Type B pancreatic cell (in vitro differentiated cells): ENCODE data around the gene HYKK. TPM values are rescaled to one million over a fixed set of nuclear protein-coding genes. Genes with fewer than 3 reads are reported as not detected.
A peak's percentile ranks its signal among the peaks of the same experiment; 100 is the strongest.

Source experiments
- DNase-seq: peaks from one replicate; pipeline ENCODE4 v3.0.0; 2021; ENCODE audit warnings: mixed read lengths; ENCODE audit not compliant: unreplicated experiment; ENCODE audit errors: extremely low spot score
- H3K27ac Mint-ChIP-seq: 2 replicates; pipeline ENCODE4 v1.8.0; 2021; ENCODE audit warnings: mild to moderate bottlenecking, mixed read lengths
- H3K27me3 Mint-ChIP-seq: 2 replicates; pipeline ENCODE4 v1.8.0; 2021; ENCODE audit warnings: mixed read lengths
- H3K36me3 Mint-ChIP-seq: 2 replicates; pipeline ENCODE4 v1.8.0; 2021; ENCODE audit warnings: mixed read lengths
- H3K4me1 Mint-ChIP-seq: one replicate; pipeline ENCODE4 v1.8.0; 2021; ENCODE audit warnings: mixed read lengths; ENCODE audit not compliant: unreplicated experiment
- H3K4me3 Mint-ChIP-seq: 2 replicates; pipeline ENCODE4 v1.8.0; 2021; ENCODE audit warnings: mild to moderate bottlenecking, mixed read lengths
- H3K9me3 Mint-ChIP-seq: 2 replicates; pipeline ENCODE4 v1.8.0; 2021; ENCODE audit warnings: mixed read lengths
- long read RNA-seq: library from polyadenylated mRNA; unstranded; transcript quantifications from one replicate; pipeline ENCODE4 v2.0.0, GENCODE V29; 2020
- total RNA-seq: library from RNA; stranded (reverse); gene quantifications from 2 replicates; pipeline ENCODE4 v1.2.1, GENCODE V29; 2021; ENCODE audit warnings: low replicate concordance
- TF ChIP-seq, protein P1 (sequence below): fragments of 200-600 bp; sonication (generic); conservative IDR thresholded peaks from 2 replicates; pipeline ENCODE4 v1.5.0; 2021; ENCODE audit warnings: antibody characterized with exemption, mild to moderate bottlenecking

The HYKK gene, protein sequence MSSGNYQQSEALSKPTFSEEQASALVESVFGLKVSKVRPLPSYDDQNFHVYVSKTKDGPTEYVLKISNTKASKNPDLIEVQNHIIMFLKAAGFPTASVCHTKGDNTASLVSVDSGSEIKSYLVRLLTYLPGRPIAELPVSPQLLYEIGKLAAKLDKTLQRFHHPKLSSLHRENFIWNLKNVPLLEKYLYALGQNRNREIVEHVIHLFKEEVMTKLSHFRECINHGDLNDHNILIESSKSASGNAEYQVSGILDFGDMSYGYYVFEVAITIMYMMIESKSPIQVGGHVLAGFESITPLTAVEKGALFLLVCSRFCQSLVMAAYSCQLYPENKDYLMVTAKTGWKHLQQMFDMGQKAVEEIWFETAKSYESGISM
- total RNA-seq = 3.3 and 6.8 TPM in 2 replicates
- long read RNA-seq, partial matches to known transcripts = 1 of 3 reads
- long read RNA-seq, other reads (novel, unspliced or antisense) = 1 of 3 reads

DNA sequence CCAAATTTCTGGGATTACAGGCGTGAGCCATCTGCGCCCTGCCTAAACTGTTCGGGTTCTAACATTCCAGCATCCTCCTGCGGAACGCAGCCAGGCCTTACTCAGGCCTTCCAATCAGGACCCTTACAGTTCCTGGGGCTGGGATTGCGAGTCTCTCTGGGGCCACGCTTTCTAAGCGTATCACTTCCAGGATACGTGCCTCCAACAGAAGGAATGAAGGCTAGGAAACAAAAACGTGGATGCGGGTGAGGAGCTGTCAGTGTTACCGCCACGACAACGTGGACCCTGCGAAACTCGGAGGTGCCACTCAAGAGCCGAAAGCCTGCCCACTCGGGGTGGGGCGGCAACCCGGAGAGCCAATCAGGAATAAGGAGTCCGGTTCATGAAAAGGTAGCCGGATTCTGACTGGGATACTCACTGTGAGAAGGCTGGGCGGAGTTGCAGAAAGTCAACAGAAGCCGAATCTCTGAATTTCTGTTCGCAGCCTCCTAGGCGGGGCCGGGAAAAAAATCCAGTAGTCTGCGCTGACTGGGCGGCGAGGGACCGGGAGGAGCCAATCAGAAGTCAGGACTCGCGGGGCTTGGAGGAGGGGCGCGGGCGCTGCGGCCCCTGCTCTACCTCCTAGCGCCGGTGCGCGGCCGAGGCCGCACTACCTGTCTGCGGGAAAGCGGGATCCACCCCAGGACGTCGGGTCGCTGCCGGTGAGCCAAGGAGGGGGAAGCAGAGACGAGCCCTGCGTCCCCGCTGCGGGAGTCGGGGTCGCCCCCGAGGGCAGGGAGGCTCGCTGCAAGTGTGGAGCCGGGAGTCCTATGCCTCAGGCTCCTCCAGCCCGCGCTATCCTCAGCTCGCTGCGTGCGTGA, at the start of gene HYKK:
Gene HYKK (plus strand): TSS at position 607 of the 860 bp plus-strand sequence. CDS start 5,512 bp downstream, outside the sequence.
- Mint-ChIP-seq H3K4me3 (peak within 1 kb of the TSS; percentile 91), H3K4me1 (peaks cover 5% of the 10 kb centered on the region), H3K27ac (peak within 1 kb of the TSS; percentile 81), H3K9me3 (no peaks in the 10 kb centered on the region), H3K27me3 (peaks cover 13% of the 10 kb centered on the region), H3K36me3 (peaks cover 2% of the 10 kb centered on the region)
- peak; percentile 95 for DNase-seq
- TF ChIP-seq, protein P1, sequence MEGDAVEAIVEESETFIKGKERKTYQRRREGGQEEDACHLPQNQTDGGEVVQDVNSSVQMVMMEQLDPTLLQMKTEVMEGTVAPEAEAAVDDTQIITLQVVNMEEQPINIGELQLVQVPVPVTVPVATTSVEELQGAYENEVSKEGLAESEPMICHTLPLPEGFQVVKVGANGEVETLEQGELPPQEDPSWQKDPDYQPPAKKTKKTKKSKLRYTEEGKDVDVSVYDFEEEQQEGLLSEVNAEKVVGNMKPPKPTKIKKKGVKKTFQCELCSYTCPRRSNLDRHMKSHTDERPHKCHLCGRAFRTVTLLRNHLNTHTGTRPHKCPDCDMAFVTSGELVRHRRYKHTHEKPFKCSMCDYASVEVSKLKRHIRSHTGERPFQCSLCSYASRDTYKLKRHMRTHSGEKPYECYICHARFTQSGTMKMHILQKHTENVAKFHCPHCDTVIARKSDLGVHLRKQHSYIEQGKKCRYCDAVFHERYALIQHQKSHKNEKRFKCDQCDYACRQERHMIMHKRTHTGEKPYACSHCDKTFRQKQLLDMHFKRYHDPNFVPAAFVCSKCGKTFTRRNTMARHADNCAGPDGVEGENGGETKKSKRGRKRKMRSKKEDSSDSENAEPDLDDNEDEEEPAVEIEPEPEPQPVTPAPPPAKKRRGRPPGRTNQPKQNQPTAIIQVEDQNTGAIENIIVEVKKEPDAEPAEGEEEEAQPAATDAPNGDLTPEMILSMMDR = peak; percentile 59

DNA sequence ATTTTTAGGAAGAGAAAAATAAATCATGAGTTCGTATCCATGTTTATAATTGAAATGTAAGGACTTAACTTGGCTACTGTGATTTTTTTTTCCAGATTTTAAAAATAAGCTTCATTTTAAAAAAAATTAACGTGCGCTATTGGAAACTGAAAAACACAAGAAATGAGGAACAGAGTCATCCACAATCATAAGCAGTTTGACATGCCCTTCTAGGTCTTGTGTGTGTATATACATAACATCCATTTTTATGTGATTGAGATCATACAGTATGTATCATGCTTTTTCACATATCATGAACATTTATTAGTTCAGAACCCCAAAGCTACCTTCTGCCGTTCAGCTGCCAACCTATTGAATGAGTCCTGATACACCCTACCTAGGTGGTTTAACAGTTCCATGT, 46.6 kb upstream of the HYKK start:
- TF ChIP-seq, protein P1 = no peak
- H3K4me3 Mint-ChIP-seq = no peak overlapping the region
- DNase-seq = no peak
- H3K27me3 Mint-ChIP-seq = no peaks in the 10 kb centered on the region
- peaks cover 21% of the 10 kb centered on the region for H3K36me3 Mint-ChIP-seq
- no peaks in the 10 kb centered on the region for H3K9me3 Mint-ChIP-seq
- peaks cover 33% of the 10 kb centered on the region for H3K4me1 Mint-ChIP-seq
- peak overlapping the region; percentile 42 for H3K27ac Mint-ChIP-seq

DNA sequence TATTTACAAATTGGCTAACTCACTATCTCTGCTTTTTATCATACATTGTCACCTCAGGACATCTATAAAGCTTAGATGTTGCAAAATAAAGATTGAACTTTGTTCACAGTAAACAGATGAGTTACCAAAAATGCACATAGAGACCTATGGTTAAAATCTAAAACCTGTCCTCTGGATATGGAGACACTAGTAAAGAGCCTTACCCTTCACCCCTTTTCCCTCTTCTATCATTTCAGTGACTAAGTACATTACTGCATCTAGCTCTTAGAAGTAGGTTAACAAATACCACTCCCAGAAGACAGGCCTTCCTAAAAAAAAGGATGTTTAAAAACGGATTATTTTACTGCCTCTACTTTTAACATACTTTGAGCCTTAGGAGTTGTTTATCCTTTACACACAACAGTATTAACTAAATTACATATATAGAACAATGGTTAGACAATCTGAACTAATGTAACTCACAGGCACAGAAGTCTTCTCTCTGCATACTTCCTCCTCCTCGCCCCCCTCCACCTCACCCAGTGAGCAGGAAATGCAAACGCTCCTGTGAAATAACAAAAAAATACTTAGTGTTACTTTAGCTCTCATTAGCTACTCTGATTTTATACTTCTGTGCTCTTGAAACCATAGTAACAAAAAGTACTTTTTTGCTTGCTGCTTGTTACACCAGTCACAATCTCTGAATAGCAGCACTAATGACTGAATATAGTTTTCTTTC, 46.0 kb upstream of the HYKK start:
- Mint-ChIP-seq H3K27ac (peak overlapping the region; percentile 42), H3K9me3 (no peaks in the 10 kb centered on the region), H3K4me1 (peaks cover 28% of the 10 kb centered on the region), H3K36me3 (peaks cover 21% of the 10 kb centered on the region), H3K27me3 (no peaks in the 10 kb centered on the region), H3K4me3 (no peak overlapping the region)
- TF ChIP-seq, protein P1 = no peak
- no peak for DNase-seq

DNA sequence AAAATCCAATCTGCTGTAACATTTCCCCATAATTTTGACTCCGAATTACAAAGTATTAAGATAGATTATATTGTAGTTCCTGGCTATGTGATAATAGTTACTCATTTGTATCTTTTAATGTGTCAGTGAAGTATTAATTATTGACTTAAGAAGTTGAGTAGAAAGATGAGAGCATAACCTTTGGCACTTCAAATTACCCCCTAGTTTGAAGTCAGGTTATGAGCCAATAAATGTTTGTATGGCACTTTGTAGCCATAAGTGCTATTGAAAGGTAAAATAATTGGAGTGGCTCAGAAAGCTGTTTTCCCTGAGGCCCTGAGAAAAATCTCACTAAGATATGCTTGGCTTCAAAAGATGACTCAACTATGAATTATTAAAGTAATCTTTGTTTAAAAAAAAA, 38.3 kb upstream of the HYKK start:
- peaks cover 18% of the 10 kb centered on the region for H3K36me3 Mint-ChIP-seq
- H3K9me3 Mint-ChIP-seq = no peaks in the 10 kb centered on the region

DNA sequence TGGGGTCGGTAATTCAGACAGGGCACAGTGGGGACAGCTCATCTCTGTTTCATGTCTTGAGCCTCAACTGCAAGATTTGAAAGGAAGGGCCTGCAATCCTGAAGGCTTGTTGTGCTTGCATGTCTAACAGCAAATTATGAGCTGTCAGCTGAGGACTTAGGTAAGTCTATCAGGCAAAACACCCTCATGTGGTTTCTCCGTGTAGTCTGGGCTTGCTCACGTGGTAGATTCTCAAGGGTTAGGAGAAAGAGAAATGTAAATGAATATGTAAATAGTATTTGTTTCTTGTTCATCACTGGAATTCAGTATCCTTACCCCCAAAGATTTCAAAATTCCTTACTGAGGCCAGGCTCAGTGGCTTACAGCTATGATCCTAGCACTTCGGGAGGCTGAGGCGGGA, 30.1 kb upstream of the HYKK start:
- Mint-ChIP-seq H3K27me3 (no peaks in the 10 kb centered on the region), H3K27ac (no peak overlapping the region), H3K4me3 (no peak overlapping the region), H3K4me1 (peaks cover 1% of the 10 kb centered on the region), H3K9me3 (no peaks in the 10 kb centered on the region), H3K36me3 (peaks cover 6% of the 10 kb centered on the region)
- TF ChIP-seq, protein P1 = no peak
- no peak for DNase-seq

More for the DNA sequence above, 38.3 kb upstream of the HYKK start:
- Mint-ChIP-seq H3K27ac (no peak overlapping the region), H3K4me1 (no peaks in the 10 kb centered on the region), H3K4me3 (no peak overlapping the region), H3K27me3 (no peaks in the 10 kb centered on the region)
- TF ChIP-seq, protein P1 = no peak
- no peak for DNase-seq
